Activated CD8-positive, alpha-beta memory T cell treated with anti-CD3 and anti-CD28 coated beads for 36 hours (primary cell): ENCODE results near the gene HIVEP1. TPM values are rescaled to one million over a fixed set of nuclear protein-coding genes. Genes with fewer than 3 reads are reported as not detected.
"Not testable (repeated sequence)": the region's sequence is repeated elsewhere in the genome, so short reads cannot be mapped to it uniquely, and the experiment has no call there.

Experiments used
- CTCF ChIA-PET: fragments of 350-600 bp; sonication (Branson Sonifier 250); formaldehyde crosslinking; loops from one replicate; lab custom pipeline; 2021; ENCODE audit warnings: antibody characterized with exemption; lab: Charles Lee
- POLR2A ChIA-PET: fragments of 350-600 bp; sonication (Branson Sonifier 250); formaldehyde crosslinking; loops from one replicate; lab custom pipeline; 2021; ENCODE audit warnings: antibody characterized with exemption; lab: Charles Lee
- total RNA-seq, 2 experiments: library from RNA; stranded (reverse); gene quantifications; one replicate each; pipeline ENCODE4 v1.2.3, GENCODE V29; 2021

HIVEP1 gene
- total RNA-seq, 2 experiments from 2014 or later: 32.1 to 32.4 TPM

DNA sequence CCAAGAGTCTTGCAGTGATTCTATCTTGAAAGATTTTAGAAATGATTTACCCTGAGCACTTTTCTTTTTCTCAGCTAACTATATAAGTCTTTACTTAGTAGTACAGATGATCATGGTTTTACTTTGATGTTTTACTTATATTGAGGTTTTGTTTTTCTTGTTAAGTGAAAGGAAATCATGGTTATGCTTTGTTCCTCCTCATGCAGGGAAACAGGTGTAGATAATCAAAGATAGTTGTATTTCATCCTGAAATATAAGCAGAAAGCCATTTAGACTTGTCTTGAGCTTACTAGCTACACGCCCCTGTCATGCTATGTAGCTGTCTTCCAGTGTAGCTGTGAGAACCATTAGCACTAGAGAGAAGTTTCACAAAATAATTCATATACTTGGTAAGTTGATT, 113.9 kb downstream of the HIVEP1 start:
- POLR2A ChIA-PET: no interaction called here
- CTCF ChIA-PET: no interaction called here

DNA sequence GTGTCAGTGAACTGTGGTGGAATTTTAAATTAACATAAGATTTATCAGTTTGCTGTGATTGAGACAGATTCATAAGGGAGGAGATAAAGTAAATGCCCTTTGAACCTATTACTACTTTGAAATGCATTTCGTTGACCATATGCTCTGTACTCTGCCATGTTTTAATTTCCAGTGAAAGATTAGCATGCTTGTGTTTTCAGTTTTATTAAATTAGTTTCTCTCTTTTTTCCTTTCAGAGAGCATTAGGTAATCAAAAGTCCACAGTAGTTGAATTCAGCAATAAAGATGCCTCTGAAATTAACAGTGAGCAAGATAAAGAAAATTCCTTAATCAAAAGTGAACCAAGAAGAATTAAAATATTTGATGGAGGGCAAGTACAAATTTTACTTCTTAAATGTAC, 117.4 kb downstream of the HIVEP1 start:
- POLR2A ChIA-PET: no interaction called here
- CTCF ChIA-PET: no interaction called here

DNA sequence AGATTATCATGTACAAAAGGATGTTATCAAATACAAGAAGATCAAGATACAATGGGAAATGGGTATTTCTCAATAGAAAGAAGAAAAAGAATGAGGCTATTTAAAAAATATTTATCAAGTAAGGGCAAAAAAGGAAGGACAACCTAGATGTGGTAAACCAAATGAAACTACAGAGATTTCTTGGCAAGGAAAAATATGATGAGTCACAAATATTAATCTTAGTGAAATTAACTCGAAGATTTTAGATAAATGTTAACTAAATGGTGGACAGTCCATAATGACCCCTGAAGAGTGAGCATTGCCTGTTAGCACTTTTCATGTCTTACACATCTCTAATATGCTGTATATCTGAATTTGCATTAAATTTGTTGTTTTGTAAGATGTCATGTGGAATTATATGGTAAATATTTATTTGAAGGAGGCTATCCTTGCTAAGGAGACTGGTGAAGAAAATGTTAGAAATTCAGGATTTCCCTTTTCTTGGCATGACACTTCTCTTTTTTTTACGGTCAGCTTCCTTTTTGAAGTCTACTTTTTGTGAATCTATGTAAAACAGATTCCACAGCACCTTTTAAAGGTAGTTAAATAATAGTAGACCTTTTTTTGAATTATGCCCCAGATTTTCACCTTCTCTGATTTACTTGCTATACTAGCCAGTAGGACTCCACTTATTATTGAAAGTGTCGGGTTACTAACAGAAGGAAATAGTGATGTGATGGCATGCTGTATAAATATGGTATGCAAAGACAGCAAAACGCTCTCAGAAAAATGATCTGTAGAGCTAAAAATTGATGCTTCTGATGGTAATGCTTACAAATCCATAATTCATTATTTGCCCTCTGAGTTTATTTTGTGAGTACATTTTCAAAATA, 120.5 kb downstream of the HIVEP1 start:
- ChIA-PET POLR2A (no interaction called here), CTCF (no interaction called here)

DNA sequence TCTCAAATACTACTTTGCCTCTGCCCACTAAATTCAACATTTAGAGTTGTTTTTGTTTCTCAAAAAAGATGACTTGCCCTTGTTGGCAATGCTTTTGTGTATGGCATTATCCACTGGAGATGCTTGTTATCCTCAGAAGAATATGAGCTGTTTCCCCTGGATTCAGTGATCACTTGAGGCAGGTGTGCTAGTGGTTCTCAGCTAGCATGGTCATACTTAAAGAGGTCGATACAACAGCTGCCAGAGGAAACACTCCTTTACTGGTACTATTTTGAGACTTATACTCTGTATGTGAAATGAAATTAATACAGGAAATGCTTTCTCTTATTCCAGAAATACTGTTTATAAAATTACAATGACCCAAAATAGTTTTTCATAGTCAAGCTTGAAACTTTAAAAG, 122.5 kb downstream of the HIVEP1 start:
- CTCF ChIA-PET: no interaction called here
- POLR2A ChIA-PET: no interaction called here

DNA sequence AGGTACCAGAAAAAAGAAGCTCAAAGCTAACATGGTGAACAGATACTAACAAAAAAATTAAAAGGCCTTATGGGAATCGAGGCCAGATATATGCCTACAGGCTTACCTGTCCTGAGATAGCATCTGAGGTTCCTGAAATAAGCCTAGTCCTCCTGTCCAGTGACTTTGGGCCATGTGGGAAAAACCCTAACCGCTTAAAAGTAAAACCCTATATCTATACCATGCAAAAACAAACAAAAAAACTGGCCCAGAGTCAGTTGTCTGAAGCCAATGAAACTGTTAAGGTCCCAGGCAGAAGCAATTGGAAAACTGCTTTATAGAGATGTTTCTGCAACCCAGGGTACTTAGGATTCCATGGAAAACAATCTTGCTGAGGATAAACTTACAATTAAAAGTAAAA, 122.9 kb downstream of the HIVEP1 start:
- POLR2A ChIA-PET: no interaction called here
- CTCF ChIA-PET: no interaction called here

DNA sequence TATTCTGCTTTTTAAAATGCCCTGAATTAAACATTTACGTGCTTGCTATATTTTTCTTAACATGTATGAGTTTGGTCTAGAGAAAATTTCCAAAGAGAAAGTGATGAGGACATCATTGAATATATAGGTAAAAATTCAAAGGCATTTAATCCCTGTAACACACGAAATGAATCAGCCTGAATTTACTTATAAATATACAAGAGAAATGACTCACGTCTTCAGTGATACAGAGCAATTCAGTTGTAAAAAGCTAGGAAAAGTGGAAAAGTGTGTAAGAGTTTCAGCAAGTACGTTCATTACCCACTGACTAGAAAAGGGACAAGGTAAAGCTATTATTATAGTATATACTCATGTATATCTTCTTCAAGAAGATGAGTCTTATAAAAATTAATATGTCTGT, 124.8 kb downstream of the HIVEP1 start:
- POLR2A ChIA-PET: no interaction called here
- CTCF ChIA-PET: no interaction called here

DNA sequence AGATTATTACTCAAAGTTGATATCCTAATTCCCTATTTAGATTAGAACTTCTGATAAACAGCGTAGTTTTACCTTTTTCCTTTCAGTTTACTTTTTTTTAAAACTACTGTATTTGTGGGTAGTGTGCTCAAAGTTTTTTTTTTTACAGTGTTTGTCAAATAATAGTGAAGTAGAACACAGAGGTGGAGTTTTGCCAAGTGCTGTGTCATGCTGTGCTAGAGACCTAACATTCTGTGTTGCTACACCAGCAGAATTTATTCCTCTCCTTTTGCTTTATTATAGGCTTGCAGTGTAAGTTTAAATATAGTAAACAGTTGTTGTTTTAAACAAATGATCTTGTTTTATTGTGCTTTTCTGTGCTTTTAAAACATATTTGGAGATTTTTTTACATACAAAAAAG, 125.4 kb downstream of the HIVEP1 start:
- POLR2A ChIA-PET: no interaction called here
- CTCF ChIA-PET: interaction anchor here (0.8 kb wide), 1 partner anchor 214 kb away, joined by 3 read pairs; no protein-coding TSS in a partner anchor

DNA sequence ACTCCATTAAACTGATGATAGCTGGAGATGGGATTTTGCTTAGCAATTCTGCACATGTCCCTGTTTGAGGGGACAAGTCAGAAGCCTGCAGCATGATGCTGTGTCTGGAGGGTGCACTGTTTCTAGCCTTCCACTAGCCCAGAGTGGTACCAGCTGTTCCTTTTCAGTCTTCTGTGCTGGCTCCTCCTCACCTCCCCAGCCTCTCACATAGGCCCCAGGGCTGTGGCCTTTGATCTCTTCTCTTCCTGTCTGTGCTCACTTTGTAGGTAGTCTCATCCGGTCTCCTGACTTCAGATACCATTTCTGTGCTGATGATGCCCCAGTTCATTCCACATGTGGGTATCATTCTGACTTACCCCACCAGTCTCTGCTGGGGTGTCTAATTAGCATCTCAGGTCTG, 126.3 kb downstream of the HIVEP1 start:
- ChIA-PET POLR2A (no interaction called here), CTCF (interaction anchor here (0.8 kb wide), 1 partner anchor 215 kb away, joined by 3 read pairs; no protein-coding TSS in a partner anchor)

DNA sequence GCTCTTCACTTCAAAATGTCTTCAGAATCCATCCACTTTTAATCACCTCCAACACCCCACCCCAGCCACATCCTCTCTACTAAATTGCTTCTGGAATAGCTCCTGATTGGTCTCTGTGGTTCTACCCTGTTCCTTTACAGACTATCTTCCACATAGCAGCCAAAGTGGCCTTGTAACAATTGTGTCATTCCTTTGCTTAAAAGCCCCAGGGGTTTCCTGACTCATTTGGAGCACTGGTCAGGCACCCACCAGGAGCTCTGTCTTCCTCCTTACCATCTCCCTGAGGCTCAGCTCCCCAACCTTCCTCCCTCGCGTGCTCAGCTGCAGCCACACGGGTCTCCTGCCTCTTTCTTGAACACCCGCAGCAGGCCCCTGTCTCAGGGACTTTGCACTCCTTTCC, 126.8 kb downstream of the HIVEP1 start:
- CTCF ChIA-PET: no interaction called here
- POLR2A ChIA-PET: no interaction called here

DNA sequence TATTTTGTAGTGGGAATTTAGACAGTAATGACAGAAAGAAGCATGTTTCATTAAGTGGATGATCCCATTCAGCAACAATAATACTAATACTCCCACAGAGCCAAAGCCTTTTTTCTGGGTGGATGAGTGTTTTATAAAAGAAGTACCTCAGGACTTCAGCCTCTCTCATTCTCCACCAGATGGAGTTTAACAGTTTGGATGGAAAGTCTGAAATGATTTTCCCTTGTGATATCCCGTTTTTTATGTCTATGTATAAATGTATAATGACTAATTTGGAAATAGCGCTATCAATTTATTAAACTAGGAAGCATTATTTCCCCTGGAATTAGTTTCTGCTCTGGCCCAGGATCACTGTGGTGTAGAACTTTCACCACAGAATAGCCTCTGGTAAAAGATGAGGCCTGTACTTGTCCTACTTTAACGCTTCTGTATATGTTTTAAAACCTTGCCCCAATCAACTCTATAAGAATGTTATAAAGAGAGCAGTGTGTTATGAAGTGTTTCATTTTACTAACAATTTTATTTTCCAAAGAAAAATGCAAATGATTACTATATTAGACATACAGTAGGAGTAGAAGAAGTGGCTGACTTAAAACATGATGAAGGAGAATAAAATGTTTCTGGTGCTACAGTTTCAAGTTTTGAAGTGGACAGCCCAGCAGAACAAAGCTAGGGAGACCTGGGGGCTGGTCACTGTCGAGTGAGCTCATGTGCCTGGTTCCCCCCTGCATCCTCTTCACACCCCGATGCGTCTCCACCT, 135.6 kb downstream of the HIVEP1 start:
- ChIA-PET POLR2A (no interaction called here), CTCF (no interaction called here)

DNA sequence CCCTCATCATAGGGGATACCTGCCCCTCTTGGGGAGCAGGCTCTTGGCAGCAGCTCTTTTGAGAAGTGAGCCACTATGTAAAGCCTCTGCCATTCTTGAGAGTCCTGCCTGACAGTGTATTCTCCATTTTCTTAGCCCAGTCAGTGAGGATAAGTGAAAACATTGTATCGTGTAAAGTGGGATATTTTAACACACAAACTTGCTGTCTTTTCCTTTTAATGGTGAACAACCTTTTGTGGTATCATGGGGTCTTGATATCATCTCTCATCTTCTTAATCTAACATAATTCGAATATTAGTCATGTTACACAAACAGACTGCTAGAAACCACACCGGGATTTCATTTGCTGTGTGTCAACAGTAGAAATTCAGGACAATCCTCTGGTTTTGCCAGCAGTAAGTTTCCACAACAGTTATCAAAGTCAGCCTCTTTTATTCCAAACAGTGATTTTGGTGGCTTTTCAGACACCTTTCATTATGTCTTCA, 136.2 kb downstream of the HIVEP1 start:
- ChIA-PET CTCF (no interaction called here), POLR2A (no interaction called here)

DNA sequence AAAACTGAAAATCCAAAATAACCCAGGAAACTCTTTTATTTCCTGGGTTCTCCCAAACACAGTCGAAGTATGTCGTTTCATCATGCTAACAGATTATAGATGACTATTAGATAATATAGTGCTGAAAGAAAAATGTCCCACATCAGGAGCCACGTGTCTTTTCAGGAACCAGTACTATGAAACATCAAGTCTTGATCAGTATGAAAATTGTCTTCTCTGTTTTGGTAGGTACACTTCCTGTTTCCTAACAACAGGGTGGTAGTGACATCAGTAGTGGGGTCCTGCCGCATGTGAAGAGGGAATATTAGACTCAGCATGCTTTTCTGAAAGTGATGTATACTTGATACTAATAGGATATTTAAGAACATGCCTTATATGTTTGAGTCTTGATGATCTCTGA, 136.7 kb downstream of the HIVEP1 start:
- ChIA-PET POLR2A (no interaction called here), CTCF (interaction anchor here (1.3 kb wide), 1 partner anchor 141 kb away, joined by 3 read pairs; the partner anchor contains the start of gene EDN1)

DNA sequence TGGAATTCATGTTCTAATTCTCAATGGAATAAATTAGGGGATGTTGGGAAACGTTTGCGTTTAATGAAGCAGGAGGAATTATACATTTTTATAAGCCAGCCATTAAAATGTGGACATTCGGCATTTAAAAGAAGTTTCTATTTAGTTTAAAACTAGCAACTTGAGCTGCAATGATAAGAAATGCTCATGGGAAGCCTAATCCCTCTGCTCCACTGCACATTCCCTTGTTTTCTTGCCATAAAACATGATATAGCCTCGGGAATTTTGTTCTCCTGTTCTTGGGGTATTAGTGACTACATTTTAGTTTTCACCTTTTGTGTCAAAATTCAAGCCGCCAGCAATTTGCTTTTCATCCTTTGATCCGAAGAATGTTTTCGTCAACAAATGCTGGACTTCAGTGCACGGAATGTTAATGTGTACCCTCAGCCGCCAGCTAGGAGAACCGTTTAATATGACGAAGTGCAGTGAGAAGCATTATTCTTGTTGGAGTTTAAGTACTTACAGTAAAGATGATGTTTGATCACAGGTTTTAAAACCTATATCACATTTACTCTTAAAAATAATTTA, 137.9 kb downstream of the HIVEP1 start:
- CTCF ChIA-PET: interaction anchor here (1.3 kb wide), 1 partner anchor 140 kb away, joined by 3 read pairs; the partner anchor contains the start of gene EDN1
- POLR2A ChIA-PET: no interaction called here

DNA sequence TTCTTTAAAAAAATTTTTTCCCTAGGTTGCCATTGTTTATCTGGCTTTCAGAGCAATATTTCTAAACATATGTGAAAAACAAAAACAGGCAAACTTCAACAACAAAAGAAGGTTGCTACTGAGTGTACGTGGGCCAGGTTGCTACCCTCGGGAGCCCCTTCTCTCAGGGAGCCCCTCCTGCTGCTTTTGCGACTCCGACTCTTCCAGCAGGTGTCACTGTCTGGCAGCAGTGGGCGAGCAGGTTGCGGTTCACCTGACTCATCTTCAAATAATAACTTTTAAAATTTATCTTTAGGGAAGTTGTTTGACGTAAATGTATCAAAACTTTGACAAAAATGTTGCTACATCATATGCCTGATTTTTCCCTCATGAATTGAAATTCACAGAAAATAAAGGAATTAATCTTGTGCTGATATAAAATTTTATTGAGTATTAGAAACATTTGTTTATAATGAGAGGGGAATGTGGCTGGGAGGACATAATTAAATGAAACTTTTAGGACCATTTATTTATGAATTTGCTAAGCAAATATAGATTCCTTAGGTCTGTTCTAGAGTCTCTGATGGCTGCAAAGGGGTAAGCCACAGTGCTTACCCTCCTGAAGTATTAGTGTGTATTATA, 138.8 kb downstream of the HIVEP1 start:
- CTCF ChIA-PET: no interaction called here
- POLR2A ChIA-PET: no interaction called here

DNA sequence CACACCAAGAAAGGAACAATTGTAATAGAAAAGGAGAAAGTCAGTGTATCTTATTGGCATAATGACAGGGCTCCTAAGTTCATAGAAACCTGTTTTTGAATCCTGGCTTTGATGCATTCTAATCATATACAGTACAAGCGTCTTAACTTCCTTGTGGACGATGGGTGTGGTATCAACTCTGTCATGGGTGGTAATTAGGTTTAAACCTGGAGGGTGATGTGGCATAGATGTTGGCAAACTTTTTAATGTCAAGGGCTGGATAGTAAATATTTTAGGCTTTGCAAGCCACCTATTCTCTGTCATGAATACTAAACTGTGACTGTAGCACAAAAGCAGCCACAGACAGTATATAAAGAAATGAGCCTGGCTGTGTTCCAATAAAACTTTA, 139.3 kb downstream of the HIVEP1 start:
- CTCF ChIA-PET: no interaction called here

DNA sequence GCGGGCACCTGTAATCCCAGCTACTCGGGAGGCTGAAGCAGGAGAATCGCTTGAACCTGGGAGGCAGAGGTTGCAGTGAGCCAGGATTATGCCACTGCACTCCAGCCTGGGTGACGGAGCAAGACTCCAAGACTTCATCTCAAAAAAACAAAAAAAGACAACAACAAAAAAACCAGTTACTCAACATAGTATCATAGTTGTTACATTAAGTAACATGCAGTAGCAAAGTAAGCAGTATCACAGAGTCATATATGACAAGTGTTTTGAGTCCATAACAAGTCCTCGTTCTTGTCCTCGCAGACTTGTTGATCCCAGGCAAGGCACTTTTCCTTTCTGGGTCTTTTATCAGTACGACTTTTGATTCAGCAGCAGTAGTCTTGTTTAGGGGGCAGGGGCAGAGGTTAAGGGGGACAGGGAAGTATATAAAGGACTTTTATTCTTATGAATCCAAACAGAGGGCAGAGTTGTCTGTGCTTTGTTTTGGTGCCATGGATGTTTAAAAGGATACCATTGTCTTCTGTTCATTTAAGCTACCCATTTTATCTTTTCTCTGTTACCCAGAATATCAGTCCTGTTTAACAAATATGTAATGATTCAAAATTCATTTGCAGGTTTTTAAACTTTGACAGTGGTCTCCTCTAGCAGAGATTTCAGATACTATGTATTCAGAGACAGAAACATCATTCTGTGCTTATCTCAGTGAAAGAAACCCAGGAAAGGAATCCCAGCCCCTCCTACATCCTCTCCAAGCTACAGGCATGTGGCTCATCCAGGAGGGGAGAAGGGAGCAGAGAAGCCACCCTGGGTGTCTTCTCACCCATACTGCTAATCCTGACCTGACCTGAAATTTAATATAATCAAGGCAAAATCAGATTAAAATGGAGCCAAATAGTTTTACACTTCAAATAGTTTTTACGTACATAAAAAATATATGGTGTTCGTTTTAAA, 140.2 kb downstream of the HIVEP1 start:
- ChIA-PET CTCF (no interaction called here), POLR2A (no interaction called here)

More for the DNA sequence above, 139.3 kb downstream of the HIVEP1 start:
- POLR2A ChIA-PET: no interaction called here

DNA sequence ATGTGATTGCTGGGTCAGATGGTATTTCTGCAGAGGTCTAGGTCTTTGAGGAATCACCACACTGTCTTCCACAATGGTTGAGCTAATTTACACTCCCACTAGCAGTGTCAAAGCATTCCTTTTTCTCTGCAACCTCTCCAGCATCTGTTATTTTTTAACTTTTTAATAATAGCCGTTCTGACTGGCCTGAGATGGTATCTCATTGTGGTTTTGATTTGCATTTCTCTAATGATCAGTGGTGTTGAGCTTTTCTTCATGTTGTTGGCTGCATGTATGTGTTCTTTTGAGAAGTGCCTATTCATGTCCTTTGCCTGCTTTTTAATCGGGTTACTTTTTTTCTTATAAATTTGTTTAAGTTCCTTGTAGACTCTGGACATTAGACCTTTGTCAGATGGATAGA, 143.7 kb downstream of the HIVEP1 start:
- CTCF ChIA-PET: not testable (repeated sequence)

DNA sequence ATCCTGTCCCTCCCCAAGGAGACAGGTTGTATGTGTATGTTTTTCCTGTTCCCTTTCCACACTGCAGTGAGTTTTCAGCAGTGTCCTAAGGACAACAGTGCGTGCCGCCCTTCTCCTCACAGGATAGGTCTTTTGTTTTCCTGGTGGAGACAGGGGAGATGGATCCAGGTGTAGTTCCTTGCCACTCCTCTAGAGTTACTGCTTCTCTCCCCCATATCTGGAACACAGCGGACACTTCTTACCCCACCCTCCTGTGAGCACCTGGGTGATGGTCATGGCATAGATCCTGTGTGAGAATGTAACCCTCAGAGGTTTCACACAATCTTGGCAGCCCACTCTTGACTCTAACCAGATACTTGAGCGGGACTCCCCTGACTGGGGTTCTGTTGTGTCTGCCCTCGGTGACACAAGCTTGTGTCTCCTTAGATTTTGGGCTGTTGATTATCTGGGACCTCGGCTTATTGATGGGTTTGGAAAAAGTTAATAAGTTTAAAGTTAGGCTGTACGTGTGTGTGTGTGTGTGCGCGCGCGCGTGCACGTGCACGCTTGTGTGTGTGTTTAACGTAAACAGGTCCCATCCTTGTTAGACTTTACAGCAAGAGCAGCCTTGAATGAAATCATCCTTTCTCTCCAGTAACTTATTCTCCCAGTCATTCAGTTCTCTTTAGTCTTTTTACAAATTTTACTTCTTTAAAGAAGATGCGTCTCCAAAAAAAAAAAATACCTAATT, 146.7 kb downstream of the HIVEP1 start:
- POLR2A ChIA-PET: no interaction called here
- CTCF ChIA-PET: no interaction called here

More for the DNA sequence above, 143.7 kb downstream of the HIVEP1 start:
- POLR2A ChIA-PET: not testable (repeated sequence)
